Lung microvascular endothelial cell (primary cell): Measurements from ENCODE around the gene INSC. TPM values are rescaled to one million over a fixed set of nuclear protein-coding genes. Genes with fewer than 3 reads are reported as not detected.

Source experiments
- DNase-seq, 2 donors: peaks; one replicate each; pipeline versions ENCODE4 v3.0.0 to v3.0.0-alpha.2; 2010; ENCODE audit warnings: low read depth in 2 of 2
- total RNA-seq: library from RNA; depleted of rRNA; stranded (reverse); fragments of >200 nt; gene quantifications from 2 replicates; pipeline ENCODE4 v1.2.1, GENCODE V29; 2014

The INSC gene
- total RNA-seq, 1 donor from 2014 or later, result not detected

DNA sequence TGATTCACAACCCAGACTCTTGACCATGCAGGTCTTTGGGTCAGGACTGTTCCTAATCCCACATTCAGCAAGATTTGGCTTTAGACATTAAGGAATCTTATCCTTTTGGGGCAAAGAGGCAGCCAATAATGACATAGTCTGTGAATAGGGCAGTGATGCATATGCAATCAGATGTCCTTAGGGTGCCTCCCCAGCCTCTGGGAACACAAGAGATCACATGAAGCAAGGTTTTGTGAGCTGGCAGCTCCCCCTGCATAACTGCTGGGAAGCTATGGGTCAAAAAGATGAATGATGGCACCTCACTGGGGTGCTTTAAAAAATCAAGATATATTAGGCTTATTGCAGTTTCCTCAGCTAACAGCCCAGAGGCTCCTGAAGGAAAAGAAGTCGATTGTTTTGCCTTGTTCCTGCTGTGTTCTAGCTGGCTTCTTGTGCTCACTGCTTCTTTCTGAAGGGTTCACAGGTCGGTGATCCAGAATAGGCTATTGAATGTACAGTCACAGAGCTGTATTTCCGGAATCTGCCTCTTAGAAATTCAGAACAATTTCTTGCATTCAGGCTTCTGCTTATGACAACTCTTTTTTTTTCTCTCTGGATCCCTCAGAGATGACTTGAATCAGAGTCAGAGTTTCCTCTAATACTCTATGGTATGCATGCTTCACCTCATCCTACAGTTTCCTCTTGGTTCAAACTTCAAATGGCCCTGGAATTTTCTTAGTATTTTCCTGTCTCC lies 31.7 kb downstream of the INSC start:
- DNase-seq, result peak in 1 of 2 donors; percentile 85

- no peak for DNase-seq
Observed at GRCh38 chr11:15148169-15148568, 33.4 kb downstream of the INSC start.

GRCh38 chr11:15149050-15149449 lies 34.3 kb downstream of the INSC start:
- no peak for DNase-seq

GRCh38 chr11:15150507-15150906 lies 35.8 kb downstream of the INSC start:
- DNase-seq, result no peak

GRCh38 chr11:15153231-15153630 lies 38.5 kb downstream of the INSC start:
- DNase-seq, result no peak

DNA sequence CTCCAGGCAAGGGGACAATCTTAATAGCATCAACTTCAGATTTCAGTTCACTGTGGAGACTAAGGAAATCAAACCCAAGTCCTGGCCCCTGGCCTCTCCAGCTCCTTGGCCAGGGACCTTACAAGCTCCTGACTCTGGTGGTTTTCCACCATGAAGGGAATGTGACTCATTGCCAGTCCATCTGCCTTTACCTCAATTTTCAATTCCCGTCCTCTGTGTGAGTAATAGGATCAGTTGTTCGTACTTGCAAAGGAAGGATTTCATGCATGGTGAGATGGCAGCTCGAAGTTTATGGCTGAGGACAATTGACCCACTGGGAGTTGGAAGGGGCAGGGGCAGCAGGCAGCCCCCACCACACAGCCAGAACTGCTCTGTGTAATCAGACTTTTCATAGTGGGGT lies 42.5 kb downstream of the INSC start:
- DNase-seq, result peak in 1 of 2 donors; percentile 83

DNA sequence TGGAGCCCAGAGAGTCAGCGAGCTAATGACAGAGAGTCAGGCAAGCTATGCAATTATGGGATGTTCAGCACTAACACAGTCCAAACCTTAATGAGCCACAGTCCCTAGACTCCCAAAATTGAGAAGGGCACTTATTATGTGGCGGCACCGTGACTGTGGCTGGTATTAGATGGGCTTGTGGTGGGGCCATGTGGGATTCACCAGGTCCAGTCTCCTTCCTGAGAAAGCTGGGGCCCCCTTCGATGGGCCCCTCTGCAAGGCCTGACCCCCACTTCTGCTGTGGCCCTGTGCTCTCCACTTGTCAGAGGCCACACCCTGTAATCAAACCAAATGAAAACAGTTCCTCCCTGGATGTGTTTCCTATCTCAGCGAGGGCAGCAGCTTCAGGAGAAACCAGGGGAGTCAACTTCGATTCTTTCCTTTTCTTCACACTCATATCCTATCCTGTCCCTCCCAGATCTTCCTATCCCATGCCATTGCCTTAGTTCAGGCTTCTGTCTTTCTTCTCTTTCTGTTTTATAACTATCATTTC lies 42.9 kb downstream of the INSC start:
- no peak for DNase-seq

DNA sequence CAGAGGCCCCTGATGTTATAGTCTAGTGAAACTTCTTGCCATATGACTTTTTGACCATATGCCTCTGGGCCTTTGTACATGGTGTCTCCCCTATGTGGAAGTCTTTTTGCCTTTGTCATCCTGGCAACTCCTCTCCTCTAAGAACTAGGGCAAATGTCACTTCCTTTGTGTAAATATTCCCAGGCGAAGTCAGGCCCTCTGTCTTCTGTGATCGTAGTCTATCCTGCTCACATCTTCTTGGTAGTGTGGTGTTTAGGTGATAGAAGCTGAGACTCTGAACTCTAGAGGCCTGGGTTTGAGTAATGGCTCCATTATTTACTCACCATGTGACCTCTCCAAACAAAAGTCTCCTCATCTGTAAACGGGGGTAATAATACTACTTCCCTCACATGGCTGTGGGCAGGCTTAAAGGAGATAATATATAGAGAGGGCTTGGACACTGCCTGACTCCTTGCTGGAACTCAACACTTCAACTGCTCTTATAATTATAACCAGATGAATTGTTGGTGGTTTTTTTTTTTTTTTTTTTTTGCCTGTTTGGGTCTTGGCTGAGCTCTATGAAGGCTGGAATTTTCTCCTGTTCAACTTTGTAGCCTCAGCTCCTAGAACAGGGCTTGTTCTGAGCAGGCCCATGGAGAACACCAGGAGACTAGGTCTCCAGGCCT lies 43.8 kb downstream of the INSC start:
- peak in 1 of 2 donors; percentile 88 for DNase-seq

DNA sequence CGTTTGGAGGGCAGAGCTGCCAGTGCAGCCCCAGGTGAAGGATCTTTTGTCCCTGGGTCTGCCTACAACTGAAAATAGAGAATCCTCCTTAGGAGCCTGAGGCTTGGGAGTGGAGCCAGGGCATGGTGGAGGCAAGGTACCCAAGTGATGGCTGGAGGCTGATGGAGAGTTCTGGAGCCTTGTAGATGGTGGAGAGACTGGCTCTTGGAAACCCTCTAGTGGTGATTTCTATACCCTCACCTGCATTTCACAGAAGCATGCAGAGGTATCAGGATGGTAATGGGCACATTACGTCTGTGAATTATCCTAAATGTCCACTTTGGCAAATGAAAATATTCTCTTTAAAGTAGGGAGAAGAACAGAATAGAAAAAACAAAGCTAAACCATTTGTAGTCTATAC lies 44.4 kb downstream of the INSC start:
- DNase-seq, result peak in 1 of 2 donors; percentile 67

- no peak for DNase-seq
Observed at GRCh38 chr11:15161790-15162189, 47.1 kb downstream of the INSC start.

DNA sequence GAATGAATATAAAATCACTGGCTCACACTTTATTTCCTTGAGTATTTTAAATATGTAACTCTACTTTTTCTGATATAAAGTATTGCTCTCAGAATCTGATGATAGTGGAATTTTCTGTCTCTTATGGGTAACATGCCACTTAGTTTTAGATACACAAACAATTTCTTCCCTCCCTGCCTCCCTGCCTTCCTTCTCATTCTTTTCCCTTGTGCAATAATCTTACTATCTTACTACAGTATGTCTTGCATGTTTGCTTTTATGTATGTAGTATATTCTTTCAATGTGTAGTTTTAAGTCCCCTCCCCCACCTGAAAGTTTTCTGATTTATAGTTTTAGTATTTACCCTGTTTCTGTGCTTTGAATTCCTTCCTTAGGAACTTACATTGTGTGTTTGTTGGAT lies 48.4 kb downstream of the INSC start:
- no peak for DNase-seq

GRCh38 chr11:15166204-15166603 lies 51.5 kb downstream of the INSC start:
- no peak for DNase-seq

DNA sequence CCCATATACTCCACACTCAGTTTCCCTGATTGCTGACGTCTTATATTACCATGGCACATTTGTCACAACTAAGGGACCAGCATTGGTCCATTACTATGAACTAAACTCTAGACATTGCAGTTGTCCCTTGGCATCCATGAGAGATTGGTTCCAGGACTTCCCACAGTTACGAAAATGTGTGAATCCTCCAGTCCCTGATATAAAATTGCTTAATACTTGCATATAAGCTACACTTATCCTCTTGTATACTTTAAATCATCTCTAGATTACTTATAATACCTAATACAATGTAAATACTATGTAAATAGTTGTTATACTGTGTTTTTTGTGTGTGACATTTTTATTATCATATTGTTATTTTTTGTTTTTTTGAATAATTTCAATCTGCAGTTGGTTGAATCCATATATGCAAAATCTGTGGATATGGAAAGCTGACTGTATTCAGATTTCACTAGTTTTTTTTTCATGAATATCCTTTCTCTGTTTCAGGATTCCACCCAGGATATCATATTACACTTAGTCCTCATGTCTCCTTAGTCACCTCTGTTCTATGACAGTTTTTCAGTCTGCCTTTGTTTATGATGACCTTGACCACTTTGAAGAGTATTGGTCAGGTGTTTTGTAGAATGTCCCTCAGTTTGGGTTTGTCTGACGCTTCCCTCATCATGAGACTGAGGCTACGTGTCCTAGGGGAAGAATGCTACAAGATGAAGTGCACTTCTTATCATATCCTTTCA lies 55.3 kb downstream of the INSC start:
- DNase-seq, result no peak

GRCh38 chr11:15170698-15171097 lies 56.0 kb downstream of the INSC start:
- DNase-seq, result no peak

GRCh38 chr11:15171956-15172355 lies 57.2 kb downstream of the INSC start:
- DNase-seq, result no peak

GRCh38 chr11:15175831-15176230 lies 61.1 kb downstream of the INSC start:
- peak in 1 of 2 donors; percentile 39 for DNase-seq

- no peak for DNase-seq
Observed at GRCh38 chr11:15176646-15177163, 62.0 kb downstream of the INSC start.

GRCh38 chr11:15177491-15177890 lies 62.8 kb downstream of the INSC start:
- DNase-seq, result no peak

DNA sequence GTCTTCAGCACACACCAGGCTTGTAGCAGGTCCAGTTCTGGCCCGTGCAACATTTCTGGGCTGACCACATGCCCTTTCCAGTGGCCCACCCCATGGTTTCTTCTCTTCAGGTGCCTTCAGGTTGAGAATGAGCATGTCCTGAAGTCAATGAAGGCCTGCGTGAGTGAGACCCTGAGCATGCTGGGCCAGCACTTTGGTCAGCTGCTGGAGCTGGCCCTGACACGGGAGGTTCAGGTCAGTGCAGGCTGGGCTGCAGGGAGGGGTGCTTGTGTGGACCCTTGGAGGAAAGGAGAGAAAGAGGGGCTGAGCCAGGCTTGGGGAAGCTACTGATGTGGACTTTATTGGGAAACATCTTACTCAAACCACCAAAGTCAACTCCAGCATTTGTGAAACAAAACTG lies 63.5 kb downstream of the INSC start:
- DNase-seq, result no peak

- no peak for DNase-seq
Observed at GRCh38 chr11:15179167-15179566, 64.4 kb downstream of the INSC start.

- DNase-seq, result peak in 1 of 2 donors; percentile 64
Observed at GRCh38 chr11:15180212-15180792, 65.6 kb downstream of the INSC start.

- DNase-seq, result no peak
Observed at GRCh38 chr11:15182372-15182771, 67.6 kb downstream of the INSC start.
